Esophagus squamous epithelium (tissue), 4 donors: ENCODE results near the gene FHIT.

Experiments used
- CTCF ChIP-seq, 6 experiments: fragments of 450-650 bp in 4 of 6; fragments of 200-600 bp in 2 of 6; sonication (generic) in 2 of 6; IDR thresholded peaks; one replicate each; pipeline ENCODE4 v1.5.1; 2016 to 2019; ENCODE audit warnings: antibody characterized with exemption in 6 of 6, mild to moderate bottlenecking in 4 of 6, moderate library complexity in 4 of 6
- POLR2A ChIP-seq, 4 donors: fragments of 450-650 bp; IDR thresholded peaks; one replicate each; pipeline ENCODE4 v1.6.1; 2017; ENCODE audit warnings: antibody characterized with exemption in 4 of 4, mild to moderate bottlenecking in 4 of 4, moderate library complexity in 3 of 4

GRCh38 chr3:60675424-60675823 is 575.8 kb downstream of the FHIT start:
- TF ChIP-seq CTCF (IDR thresholded peaks at IDR 0.05) (no peak), POLR2A (IDR thresholded peaks at IDR 0.05) (no peak)
